ENCODE measurements around the gene BMP8B.

The BMP8B gene

DNA sequence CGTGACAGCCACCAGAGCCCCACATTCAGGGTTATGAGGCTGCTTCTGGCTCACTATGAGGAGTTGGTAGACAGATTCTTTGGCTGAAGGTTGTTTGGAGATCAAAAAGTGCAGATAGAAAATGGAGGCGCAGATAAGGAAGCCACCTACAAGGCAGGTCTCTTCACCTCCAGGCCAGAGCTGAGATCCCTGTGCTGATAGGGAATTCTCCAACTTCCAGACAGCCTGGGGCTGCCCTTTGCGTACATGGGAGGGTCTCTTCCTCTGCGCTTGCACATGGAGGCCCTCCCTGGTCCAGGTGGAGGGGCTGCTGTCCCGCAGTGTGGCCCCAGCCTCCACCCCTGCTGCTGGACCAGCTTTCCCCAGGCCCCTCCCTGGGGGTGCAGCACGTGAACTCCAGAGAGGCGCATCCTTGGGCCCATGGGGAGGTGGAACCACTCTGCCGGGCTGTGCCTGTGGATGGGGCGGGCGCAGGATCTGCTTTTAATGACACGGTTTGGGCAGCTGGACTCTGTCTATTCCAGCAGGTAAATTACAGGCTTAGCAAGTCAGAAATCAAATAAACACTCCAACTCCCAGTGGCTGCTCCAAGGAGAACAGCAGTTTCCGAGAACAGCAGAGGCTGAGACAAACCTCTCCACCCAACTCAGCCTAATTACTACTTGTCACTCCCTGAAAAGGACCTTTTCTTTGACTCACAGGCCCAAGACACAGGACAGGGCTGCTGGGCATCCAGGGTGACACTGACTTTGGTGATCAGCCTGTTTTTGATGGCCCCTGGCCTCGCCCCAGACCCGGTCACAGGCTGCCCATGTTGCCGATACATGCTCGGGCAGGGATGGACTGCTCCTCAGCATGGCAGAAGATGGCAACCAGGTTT is 29.9 kb downstream of the BMP8B start:
- no peak for DNase-seq (ENCODE audit: low spot score)

DNA sequence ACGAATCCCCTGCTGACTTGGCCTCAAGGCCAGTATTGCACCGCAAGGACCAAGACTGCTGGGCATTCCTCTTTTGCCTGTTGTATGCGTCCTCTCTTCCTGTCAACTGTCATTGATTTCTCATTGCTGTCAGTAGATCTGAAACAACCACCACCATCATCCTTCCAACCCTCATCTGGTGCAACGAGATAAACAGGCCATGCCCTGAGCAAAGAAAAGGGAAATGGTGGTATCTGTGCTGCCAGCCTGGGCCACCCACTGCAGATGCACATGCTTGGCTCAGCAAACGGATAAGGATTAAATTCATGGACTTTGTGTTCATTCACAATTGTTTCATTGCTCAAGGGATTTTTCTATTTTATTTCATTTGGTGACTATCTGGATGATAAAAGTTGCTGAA is 31.2 kb downstream of the BMP8B start:
- no peak for DNase-seq (ENCODE audit: low spot score)

DNA sequence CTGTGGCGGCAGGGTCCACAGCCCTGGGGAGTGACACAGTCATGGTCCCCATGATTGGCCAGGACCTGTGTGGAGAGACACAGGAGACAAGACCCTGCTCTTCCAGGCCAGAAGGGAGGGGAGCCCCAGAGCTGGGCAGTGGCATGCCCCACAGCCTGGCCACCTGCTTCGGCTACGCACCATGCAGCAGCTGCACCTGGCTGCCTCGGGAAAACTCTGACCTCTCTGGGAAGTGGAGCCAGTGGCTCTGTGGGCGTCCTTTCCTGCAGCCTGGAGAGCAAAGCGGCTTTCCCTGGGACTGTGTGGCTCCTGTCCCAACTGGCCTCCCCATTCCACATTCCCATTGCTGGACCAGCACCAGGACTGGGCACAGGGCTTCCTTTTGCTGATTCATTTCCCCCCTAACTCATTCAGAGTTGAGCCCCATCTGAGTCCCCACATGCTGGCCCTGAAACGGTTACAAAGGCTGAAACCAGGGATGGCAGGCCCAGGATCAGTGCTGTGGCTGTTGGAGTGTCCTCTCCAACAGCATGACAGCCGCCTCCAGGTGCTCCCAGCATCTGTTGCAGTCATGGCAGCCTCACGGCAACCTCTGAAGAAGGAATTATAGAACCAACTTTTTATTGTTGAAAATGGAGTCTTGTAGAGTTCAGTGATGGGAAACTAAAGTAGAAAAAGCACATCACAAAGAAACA is 32.6 kb downstream of the BMP8B start:
- no peak for DNase-seq (ENCODE audit: low spot score)

DNA sequence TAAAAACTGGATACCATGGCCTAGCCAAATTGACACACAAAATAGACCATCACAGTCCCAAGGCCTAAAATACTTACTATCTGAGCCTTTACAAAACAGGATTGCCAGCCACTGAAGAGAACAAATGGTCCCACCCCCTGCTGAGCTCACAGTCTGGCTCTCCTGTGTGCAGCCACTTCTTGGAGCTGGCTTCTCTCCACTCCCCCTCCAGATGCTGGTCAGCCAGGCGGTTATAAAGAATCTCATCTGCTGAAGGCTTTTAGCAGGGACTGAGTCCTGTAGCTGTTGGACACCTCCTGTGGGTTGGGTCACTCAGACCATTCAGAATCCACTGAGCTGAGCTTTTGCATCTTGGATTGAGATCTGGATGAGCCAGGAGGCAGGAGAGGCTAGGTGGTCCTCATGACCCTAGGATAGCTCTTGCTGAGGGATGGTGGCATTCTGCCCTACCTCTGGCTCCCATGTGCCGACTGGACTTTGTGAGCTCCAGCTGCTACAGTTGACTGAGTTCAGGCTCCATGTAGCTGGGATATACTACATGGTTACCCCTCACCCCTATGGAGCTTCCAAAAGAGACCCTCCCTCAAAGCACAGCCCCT is 33.7 kb downstream of the BMP8B start:
- no peak for DNase-seq (ENCODE audit: low spot score)

GRCh38 chr1:39754026-39754570 is 34.6 kb downstream of the BMP8B start:
- no peak for DNase-seq (ENCODE audit: low spot score)

GRCh38 chr1:39753132-39754025 is 35.3 kb downstream of the BMP8B start:
- DNase-seq (ENCODE audit: low spot score) = no peak

DNA sequence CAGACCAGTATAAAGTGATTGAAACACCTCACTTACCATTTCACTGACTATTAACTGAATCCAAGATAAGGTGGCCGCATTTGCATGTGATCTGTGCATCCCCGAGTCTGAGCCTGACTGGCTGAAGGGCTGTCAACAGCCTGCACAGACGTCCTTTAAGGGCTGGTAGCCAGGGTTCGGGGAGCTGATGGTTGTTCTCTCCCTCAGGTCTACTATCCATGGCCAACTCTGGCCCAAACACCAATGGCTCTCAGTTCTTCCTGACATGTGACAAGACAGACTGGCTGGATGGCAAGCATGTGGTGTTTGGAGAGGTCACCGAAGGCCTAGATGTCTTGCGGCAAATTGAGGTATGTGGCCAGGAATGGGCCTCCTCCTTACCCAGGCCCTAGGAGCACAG is 36.0 kb downstream of the BMP8B start:
- DNase-seq (ENCODE audit: low spot score) = no peak

DNA sequence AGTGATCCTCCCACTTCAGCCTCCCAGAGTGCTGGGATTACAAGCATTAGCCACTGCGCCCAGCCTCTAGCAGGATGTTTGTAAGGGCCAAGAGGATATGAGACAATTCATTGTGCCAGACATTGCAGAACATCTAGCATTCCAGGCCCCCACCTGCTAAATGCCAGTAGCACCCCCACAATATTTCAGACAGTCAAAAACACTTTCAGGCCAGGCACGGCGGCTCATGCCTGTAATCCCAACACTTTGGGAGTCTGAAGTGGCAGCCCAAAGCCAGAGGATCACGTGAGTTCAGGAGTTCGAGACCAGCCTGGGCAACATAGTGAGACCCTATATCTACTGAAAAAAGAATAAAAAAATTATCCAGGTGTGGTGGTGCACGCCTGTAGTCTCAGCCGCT is 37.1 kb downstream of the BMP8B start:
- DNase-seq (ENCODE audit: low spot score) = no peak

DNA sequence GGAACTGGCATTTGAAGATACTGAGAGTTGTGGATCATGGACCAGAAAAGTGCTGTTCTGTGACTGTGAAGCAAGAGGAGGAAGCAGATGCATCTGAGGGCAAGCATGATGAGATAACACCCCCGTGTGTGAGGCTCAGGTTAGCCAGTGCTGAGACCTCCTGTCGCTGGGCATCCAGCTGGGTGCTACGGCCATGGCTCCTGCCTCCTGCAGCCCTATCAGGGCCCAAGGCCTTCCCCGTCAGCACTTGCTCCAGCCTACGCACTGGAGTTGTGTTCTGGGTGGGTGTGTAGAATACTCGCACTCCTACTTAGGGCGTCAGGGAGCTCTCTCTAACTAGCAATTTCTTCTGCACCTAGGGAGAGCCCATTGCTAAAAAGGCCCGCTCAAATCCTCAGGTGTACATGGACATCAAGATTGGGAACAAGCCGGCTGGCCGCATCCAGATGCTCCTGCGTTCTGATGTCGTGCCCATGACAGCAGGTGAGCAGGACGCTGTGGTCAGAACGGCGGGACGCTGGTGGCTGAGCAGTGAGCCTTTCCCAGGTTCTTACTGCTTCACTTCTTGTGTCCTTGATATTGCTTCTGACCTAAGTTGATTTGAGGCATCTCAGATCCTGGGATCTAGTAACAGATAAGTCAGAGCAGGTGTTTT is 43.5 kb downstream of the BMP8B start:
- no peak for DNase-seq (ENCODE audit: low spot score)

DNA sequence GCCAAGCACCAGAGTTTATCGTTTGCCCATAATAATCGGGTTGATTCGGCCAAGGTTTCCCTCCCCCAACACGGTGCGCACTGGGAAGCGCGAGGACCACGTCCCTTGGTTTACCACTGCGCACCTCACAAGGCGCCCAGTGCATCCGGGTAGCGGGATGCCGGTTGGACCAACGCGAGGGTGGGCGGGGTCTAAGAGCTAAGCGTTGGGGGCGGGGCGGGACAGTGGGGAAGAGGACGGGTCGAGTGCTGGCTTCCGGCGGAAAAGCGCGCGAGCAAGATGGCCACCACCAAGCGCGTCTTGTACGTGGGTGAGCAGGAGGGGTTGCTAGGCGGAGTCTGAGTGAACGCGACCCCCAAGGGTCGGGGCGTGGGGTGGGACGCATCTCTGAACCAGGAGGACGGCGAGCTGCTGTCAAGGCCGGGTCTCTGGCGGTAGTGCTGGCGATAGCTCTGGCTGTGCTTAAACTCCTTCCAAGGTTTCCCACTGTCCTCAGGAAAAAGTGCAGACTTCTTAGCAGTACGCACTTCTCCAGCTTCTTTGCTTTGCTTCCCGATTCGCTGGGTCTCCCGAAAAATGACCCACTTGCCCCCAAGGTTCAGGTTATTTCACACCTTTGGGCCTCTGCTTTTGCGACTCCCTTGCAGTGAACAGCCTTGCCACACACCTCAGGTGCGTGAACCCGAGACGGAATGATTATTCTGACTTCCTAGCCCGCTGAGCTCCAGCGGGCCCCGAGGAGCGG is 49.9 kb downstream of the BMP8B start, which contains the start of gene PPIE:
PPIE (plus strand) TSS at position 261 of the 745 bp plus-strand sequence; CDS start at position 280, 19 bp downstream.
- DNase-seq (ENCODE audit: low spot score) = peak; percentile 83

GRCh38 chr1:39737546-39738169 is 51.0 kb downstream of the BMP8B start:
- DNase-seq (ENCODE audit: low spot score) = no peak

GRCh38 chr1:39735731-39736130 is 52.9 kb downstream of the BMP8B start:
- DNase-seq (ENCODE audit: low spot score) = no peak

DNA sequence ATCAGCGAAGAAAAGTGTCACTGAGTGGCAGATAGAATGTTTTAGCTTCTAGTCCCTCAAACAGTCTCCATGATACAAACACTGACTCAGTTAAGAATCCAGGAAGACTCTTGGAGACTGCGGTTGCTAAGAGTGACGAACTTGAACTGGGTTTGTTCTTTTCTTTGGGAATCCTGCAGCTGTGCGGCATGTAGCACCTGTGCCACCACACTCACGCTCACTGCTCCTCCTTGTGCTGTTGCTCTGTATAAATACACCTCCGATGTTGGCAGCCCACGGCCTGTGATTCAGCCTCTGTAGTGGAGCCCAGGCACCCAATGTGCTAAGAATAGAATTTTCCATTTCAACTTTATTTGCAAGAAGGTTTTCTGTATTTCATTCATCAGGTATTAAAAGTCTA is 55.5 kb downstream of the BMP8B start:
- no peak for DNase-seq (ENCODE audit: low spot score)

GRCh38 chr1:39732730-39733129 is 55.9 kb downstream of the BMP8B start:
- DNase-seq (ENCODE audit: low spot score) = no peak

DNA sequence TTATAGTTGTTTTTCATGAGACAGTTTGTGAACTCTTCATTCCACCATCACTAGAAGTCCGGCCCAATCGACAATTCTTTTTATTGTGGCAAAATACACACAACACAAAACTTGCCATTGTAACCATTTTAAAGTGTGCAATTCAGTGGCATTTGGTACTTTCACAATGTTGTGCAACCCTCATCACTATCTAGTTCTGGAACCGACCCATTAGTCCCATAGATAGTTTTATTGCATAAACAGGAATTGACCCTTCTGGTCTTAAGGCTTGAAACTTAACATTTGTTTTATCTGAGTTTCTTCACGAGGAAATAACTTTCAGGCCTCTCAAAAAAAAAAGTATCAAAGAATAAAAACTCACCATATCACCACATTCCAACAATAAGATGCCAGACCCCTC is 58.8 kb downstream of the BMP8B start:
- DNase-seq (ENCODE audit: low spot score) = no peak

GRCh38 chr1:39729030-39729429 is 59.6 kb downstream of the BMP8B start:
- no peak for DNase-seq (ENCODE audit: low spot score)

DNA sequence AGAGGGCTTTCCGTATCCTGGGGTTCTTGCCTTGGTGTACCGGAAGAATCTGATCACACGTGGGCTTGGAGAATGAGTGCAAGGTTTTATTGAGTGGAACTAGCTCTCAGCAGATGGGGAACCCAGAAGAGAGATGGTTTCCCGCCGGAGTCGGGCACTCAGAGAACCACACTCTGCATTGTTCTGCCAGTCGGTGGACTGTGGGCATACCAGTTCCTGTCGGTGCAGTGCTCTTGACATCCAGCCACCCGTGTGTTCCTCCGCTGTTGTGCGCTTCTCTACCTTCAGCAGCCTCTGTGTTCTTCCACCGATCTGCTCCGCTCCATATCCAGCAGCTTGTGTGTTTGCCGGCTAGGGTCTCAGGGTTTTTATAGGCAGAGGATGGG is 60.7 kb downstream of the BMP8B start:
- no peak for DNase-seq (ENCODE audit: low spot score)

DNA sequence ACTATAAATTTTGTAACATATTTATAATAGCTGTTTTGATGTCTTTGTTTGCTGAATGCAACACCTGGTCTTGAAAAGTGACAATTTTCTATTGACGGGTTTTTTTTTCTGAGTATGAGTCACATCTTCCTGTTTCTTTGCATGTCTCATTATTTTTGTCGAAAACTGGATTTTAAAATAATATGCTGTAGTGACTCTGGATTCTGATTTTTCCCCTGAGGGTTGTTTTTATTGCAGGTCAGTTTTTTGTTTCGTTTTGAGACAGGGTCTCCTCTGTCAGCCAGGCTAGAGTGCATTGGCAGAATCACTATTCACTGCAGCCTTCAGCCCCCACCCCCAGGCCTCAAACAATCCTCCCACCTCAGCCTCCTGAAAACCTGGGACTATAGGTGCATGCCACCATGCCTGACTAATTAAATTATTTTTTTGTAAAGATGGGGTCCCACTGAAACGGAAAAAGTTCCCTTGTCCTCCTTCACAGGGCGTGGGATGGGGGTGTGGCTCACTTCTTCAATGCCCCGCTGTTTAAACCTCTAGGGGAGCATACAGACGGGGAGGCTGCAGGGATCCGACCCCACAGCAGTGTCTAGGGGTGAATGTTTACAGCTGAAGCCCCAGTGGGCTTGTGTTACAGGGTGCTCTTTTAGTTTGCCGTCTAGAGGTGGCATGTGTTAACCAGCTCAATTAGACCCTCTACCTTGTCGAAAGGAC is 61.3 kb downstream of the BMP8B start:
- DNase-seq (ENCODE audit: low spot score) = peak; percentile 38

GRCh38 chr1:39726600-39726999 is 62.1 kb downstream of the BMP8B start:
- no peak for DNase-seq (ENCODE audit: low spot score)

All from kidney capillary endothelial cell (primary cell).